ENCODE measurements around the gene CRTC1. TPM values are rescaled to one million over a fixed set of nuclear protein-coding genes. Genes with fewer than 3 reads are reported as not detected.

CRTC1 gene
- total RNA-seq, 1 experiment from 2014 or later: 19.0 TPM

- H2AFZ ChIP-seq (ENCODE audit: low read length): no peak overlapping the region
- H2BK12ac ChIP-seq (ENCODE audit: insufficient read length, low read depth, low read length): no peak overlapping the region
- no peak overlapping the region for H2BK120ac ChIP-seq (ENCODE audit: low read depth, low read length, poor library complexity, severe bottlenecking)
- H4K5ac ChIP-seq (ENCODE audit: insufficient read length, low read depth, low read length): no peak overlapping the region
- H3K9me3 Mint-ChIP-seq: no peaks in the 10 kb centered on the region
- H3K27ac Mint-ChIP-seq: peak overlapping the region in 1 of 3 experiments; percentile 83; a peak in 1 of 7 replicates
- no peak overlapping the region for H3K27ac ChIP-seq (ENCODE audit: insufficient read length, low read depth, low read length)
- H3K4me2 ChIP-seq (ENCODE audit: insufficient read depth, insufficient read length, low read length): peak overlapping the region; percentile 13
- DNase-seq: peak; percentile 89
- no CpG with 5 or more reads among the region's 11 CpGs for WGBS (ENCODE audit: extremely low coverage, insufficient read length, low lambda C conversion rate)
- H3K79me1 ChIP-seq (ENCODE audit: insufficient read depth, low read depth, low read length, poor library complexity, severe bottlenecking): no peaks in the 10 kb centered on the region
- H3T11ph ChIP-seq (ENCODE audit: low read length): no peak overlapping the region
- H3K9ac ChIP-seq (ENCODE audit: extremely low read depth, insufficient read length, low read length): no peak overlapping the region
- no peak overlapping the region for H3K14ac ChIP-seq (ENCODE audit: insufficient read depth, low read length)
- H3K27me3 Mint-ChIP-seq (ENCODE audit: low read depth): peaks cover 8% of the 10 kb centered on the region
- H3K4me3 Mint-ChIP-seq: peak overlapping the region; percentile 24 to 34; a peak in 4 of 5 replicates
- no peak overlapping the region for H4K91ac ChIP-seq (ENCODE audit: insufficient read length, low read depth, low read length)
- H3K4me1 ChIP-seq (ENCODE audit: insufficient read depth, low read length): no peaks in the 10 kb centered on the region
- H3K56ac ChIP-seq (ENCODE audit: insufficient read length, low read depth, low read length): no peak overlapping the region
- no peak overlapping the region for H2BK5ac ChIP-seq (ENCODE audit: insufficient read length, low read length)
- peak overlapping the region; percentile 67 for H3K18ac ChIP-seq (ENCODE audit: insufficient read length, low read depth, low read length)
- H4K8ac ChIP-seq (replicated peaks; ENCODE audit: insufficient read length, low read depth, low read length): no peak overlapping the region
- H2AK5ac ChIP-seq (ENCODE audit: insufficient read length, low read length): no peak overlapping the region
- peaks cover 13% of the 10 kb centered on the region; the same call in 1 of the 2 replicates for H3K27me3 ChIP-seq (ENCODE audit: insufficient read depth, low read length)
- H2BK20ac ChIP-seq (ENCODE audit: low read depth, low read length, poor library complexity, severe bottlenecking): no peak overlapping the region
- H3K4ac ChIP-seq (ENCODE audit: low read depth, low read length): no peak overlapping the region
- H3K36me3 Mint-ChIP-seq (ENCODE audit: insufficient read depth in 1 of 3, low read depth in 3 of 3): no peaks in the 10 kb centered on the region
- no peaks in the 10 kb centered on the region for H3K9me3 ChIP-seq (ENCODE audit: control insufficient read depth, low read depth, low read length)
- H3K79me2 ChIP-seq (ENCODE audit: insufficient read depth, low read length): no peaks in the 10 kb centered on the region
- no peaks in the 10 kb centered on the region for H3K23me2 ChIP-seq (ENCODE audit: insufficient read length, low read depth, low read length, poor library complexity, severe bottlenecking)
- H4K20me1 ChIP-seq (ENCODE audit: control insufficient read depth, insufficient read depth, insufficient read length): no peaks in the 10 kb centered on the region
- no peak overlapping the region for H2BK15ac ChIP-seq (ENCODE audit: low read depth, low read length)
- no peak for TF ChIP-seq CTCF (conservative IDR thresholded peaks at IDR 0.05)
- H3K4me1 Mint-ChIP-seq: no peaks in the 10 kb centered on the region; a peak in 1 of 4 replicates
- H3K23ac ChIP-seq (ENCODE audit: insufficient read length, low read depth, low read length): no peak overlapping the region
These were observed 118.9 kb downstream of the CRTC1 start for GRCh38 chr19:18802354-18802753.

All from H9 (cell line).